PC-3 (cell line): ENCODE results near the gene FBXL7.

ENCODE experiments used
- CTCF ChIP-seq: fragments of 300-600 bp; sonication (generic); conservative IDR thresholded peaks from 2 replicates; pipeline ENCODE4 v1.5.1; 2017; ENCODE audit warnings: antibody characterized with exemption, low read depth, mild to moderate bottlenecking, low read length
- EZH2 ChIP-seq: fragments of 300-600 bp; sonication (generic); IDR thresholded peaks from one replicate; pipeline ENCODE4 v1.6.1; 2017; ENCODE audit warnings: antibody characterized with exemption, mild to moderate bottlenecking, low read length; ENCODE audit not compliant: unreplicated experiment
- EZH2phosphoT487 ChIP-seq: fragments of 300-600 bp; sonication (generic); IDR thresholded peaks from 2 replicates; pipeline ENCODE4 v1.6.1; 2018; ENCODE audit warnings: mild to moderate bottlenecking, antibody characterized with exemption, low read length, borderline replicate concordance

DNA sequence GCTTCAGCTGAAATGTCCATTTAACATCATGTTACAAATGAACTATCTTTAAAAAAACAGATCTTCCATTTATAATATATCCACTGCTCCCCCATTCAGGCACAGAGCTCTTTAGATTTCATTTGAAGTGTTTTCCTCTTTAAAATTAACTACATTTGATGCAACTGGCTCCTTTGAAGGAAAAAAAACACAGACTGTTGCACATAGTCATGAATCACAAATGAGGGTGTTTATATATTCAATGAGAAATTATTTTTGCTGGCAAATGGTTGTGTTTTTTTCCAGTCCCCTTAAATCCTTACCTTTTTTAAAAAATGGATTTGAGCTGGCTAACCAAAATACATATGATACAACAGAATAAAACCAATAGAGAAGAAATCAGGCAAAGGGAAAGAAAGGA lies 240.4 kb downstream of the FBXL7 start:
- TF ChIP-seq CTCF (no peak), EZH2 (no peak), EZH2phosphoT487 (no peak)
